ENCODE data around the gene DISP1.

The DISP1 gene

GRCh38 chr1:222783051-222783450 lies 31.8 kb upstream of the DISP1 start:
- peaks cover 9% of the 10 kb centered on the region; the same call in 1 of the 2 replicates for H3K27me3 ChIP-seq (ENCODE audit: control insufficient read depth, insufficient read depth, low read length)
- H3K27ac ChIP-seq (ENCODE audit: low read depth, low read length) = no peak overlapping the region
- H3K9me3 ChIP-seq (ENCODE audit: control insufficient read depth, insufficient read depth, low read length) = no peaks in the 10 kb centered on the region
- no peak overlapping the region for H3K4me3 ChIP-seq (ENCODE audit: low read depth, low read length)
- no peaks in the 10 kb centered on the region for H3K36me3 ChIP-seq (ENCODE audit: control insufficient read depth, insufficient read depth, low read length)
- no peaks in the 10 kb centered on the region for H3K4me1 ChIP-seq (ENCODE audit: control insufficient read depth, insufficient read depth, low read length)
- no peak overlapping the region for H3K9ac ChIP-seq (ENCODE audit: low read depth, low read length)

GRCh38 chr1:222784371-222784770 lies 30.5 kb upstream of the DISP1 start:
- Histone ChIP-seq H3K4me3 (ENCODE audit: low read depth, low read length) (no peak overlapping the region), H3K27ac (ENCODE audit: low read depth, low read length) (no peak overlapping the region), H3K9me3 (ENCODE audit: control insufficient read depth, insufficient read depth, low read length) (no peaks in the 10 kb centered on the region), H3K36me3 (ENCODE audit: control insufficient read depth, insufficient read depth, low read length) (no peaks in the 10 kb centered on the region), H3K9ac (ENCODE audit: low read depth, low read length) (no peak overlapping the region), H3K27me3 (ENCODE audit: control insufficient read depth, insufficient read depth, low read length) (peaks cover 9% of the 10 kb centered on the region; the same call in 1 of the 2 replicates), H3K4me1 (ENCODE audit: control insufficient read depth, insufficient read depth, low read length) (no peaks in the 10 kb centered on the region)

- H3K36me3 ChIP-seq (ENCODE audit: control insufficient read depth, insufficient read depth, low read length) = no peaks in the 10 kb centered on the region
- H3K9me3 ChIP-seq (ENCODE audit: control insufficient read depth, insufficient read depth, low read length) = no peaks in the 10 kb centered on the region
- H3K4me1 ChIP-seq (ENCODE audit: control insufficient read depth, insufficient read depth, low read length) = no peaks in the 10 kb centered on the region
- no peak overlapping the region for H3K4me3 ChIP-seq (ENCODE audit: low read depth, low read length)
- peaks cover 9% of the 10 kb centered on the region; the same call in 1 of the 2 replicates for H3K27me3 ChIP-seq (ENCODE audit: control insufficient read depth, insufficient read depth, low read length)
- H3K9ac ChIP-seq (ENCODE audit: low read depth, low read length) = no peak overlapping the region
- no peak overlapping the region for H3K27ac ChIP-seq (ENCODE audit: low read depth, low read length)
Observed at GRCh38 chr1:222784916-222785315, 29.9 kb upstream of the DISP1 start.

GRCh38 chr1:222785529-222785928 lies 29.3 kb upstream of the DISP1 start:
- H3K36me3 ChIP-seq (ENCODE audit: control insufficient read depth, insufficient read depth, low read length) = no peaks in the 10 kb centered on the region
- H3K4me3 ChIP-seq (ENCODE audit: low read depth, low read length) = no peak overlapping the region
- no peaks in the 10 kb centered on the region for H3K4me1 ChIP-seq (ENCODE audit: control insufficient read depth, insufficient read depth, low read length)
- no peak overlapping the region for H3K27ac ChIP-seq (ENCODE audit: low read depth, low read length)
- H3K9ac ChIP-seq (ENCODE audit: low read depth, low read length) = no peak overlapping the region
- H3K27me3 ChIP-seq (ENCODE audit: control insufficient read depth, insufficient read depth, low read length) = peaks cover 9% of the 10 kb centered on the region; the same call in 1 of the 2 replicates
- H3K9me3 ChIP-seq (ENCODE audit: control insufficient read depth, insufficient read depth, low read length) = no peaks in the 10 kb centered on the region

GRCh38 chr1:222786121-222786520 lies 28.7 kb upstream of the DISP1 start:
- H3K27me3 ChIP-seq (ENCODE audit: control insufficient read depth, insufficient read depth, low read length) = peaks cover 9% of the 10 kb centered on the region; the same call in 1 of the 2 replicates
- no peaks in the 10 kb centered on the region for H3K9me3 ChIP-seq (ENCODE audit: control insufficient read depth, insufficient read depth, low read length)
- no peaks in the 10 kb centered on the region for H3K36me3 ChIP-seq (ENCODE audit: control insufficient read depth, insufficient read depth, low read length)
- no peak overlapping the region for H3K4me3 ChIP-seq (ENCODE audit: low read depth, low read length)
- H3K27ac ChIP-seq (ENCODE audit: low read depth, low read length) = no peak overlapping the region
- H3K4me1 ChIP-seq (ENCODE audit: control insufficient read depth, insufficient read depth, low read length) = no peaks in the 10 kb centered on the region
- no peak overlapping the region for H3K9ac ChIP-seq (ENCODE audit: low read depth, low read length)

GRCh38 chr1:222787729-222788128 lies 27.1 kb upstream of the DISP1 start:
- Histone ChIP-seq H3K9me3 (ENCODE audit: control insufficient read depth, insufficient read depth, low read length) (no peaks in the 10 kb centered on the region), H3K27me3 (ENCODE audit: control insufficient read depth, insufficient read depth, low read length) (peaks cover 9% of the 10 kb centered on the region; the same call in 1 of the 2 replicates), H3K4me1 (ENCODE audit: control insufficient read depth, insufficient read depth, low read length) (no peaks in the 10 kb centered on the region), H3K36me3 (ENCODE audit: control insufficient read depth, insufficient read depth, low read length) (no peaks in the 10 kb centered on the region), H3K27ac (ENCODE audit: low read depth, low read length) (no peak overlapping the region), H3K4me3 (ENCODE audit: low read depth, low read length) (no peak overlapping the region), H3K9ac (ENCODE audit: low read depth, low read length) (no peak overlapping the region)

GRCh38 chr1:222788402-222789156 lies 26.3 kb upstream of the DISP1 start:
- Histone ChIP-seq H3K36me3 (ENCODE audit: control insufficient read depth, insufficient read depth, low read length) (no peaks in the 10 kb centered on the region), H3K9ac (ENCODE audit: low read depth, low read length) (no peak overlapping the region), H3K27me3 (ENCODE audit: control insufficient read depth, insufficient read depth, low read length) (peaks cover 9% of the 10 kb centered on the region; the same call in 1 of the 2 replicates), H3K27ac (ENCODE audit: low read depth, low read length) (no peak overlapping the region), H3K4me3 (ENCODE audit: low read depth, low read length) (no peak overlapping the region), H3K4me1 (ENCODE audit: control insufficient read depth, insufficient read depth, low read length) (no peaks in the 10 kb centered on the region), H3K9me3 (ENCODE audit: control insufficient read depth, insufficient read depth, low read length) (no peaks in the 10 kb centered on the region)

GRCh38 chr1:222790115-222790514 lies 24.7 kb upstream of the DISP1 start:
- no peaks in the 10 kb centered on the region for H3K4me1 ChIP-seq (ENCODE audit: control insufficient read depth, insufficient read depth, low read length)
- no peak overlapping the region for H3K4me3 ChIP-seq (ENCODE audit: low read depth, low read length)
- H3K27ac ChIP-seq (ENCODE audit: low read depth, low read length) = no peak overlapping the region
- no peaks in the 10 kb centered on the region for H3K9me3 ChIP-seq (ENCODE audit: control insufficient read depth, insufficient read depth, low read length)
- H3K27me3 ChIP-seq (ENCODE audit: control insufficient read depth, insufficient read depth, low read length) = peaks cover 4% of the 10 kb centered on the region; the same call in 1 of the 2 replicates
- no peak overlapping the region for H3K9ac ChIP-seq (ENCODE audit: low read depth, low read length)
- H3K36me3 ChIP-seq (ENCODE audit: control insufficient read depth, insufficient read depth, low read length) = no peaks in the 10 kb centered on the region

GRCh38 chr1:222790520-222790919 lies 24.3 kb upstream of the DISP1 start:
- no peaks in the 10 kb centered on the region for H3K36me3 ChIP-seq (ENCODE audit: control insufficient read depth, insufficient read depth, low read length)
- H3K9me3 ChIP-seq (ENCODE audit: control insufficient read depth, insufficient read depth, low read length) = no peaks in the 10 kb centered on the region
- H3K27me3 ChIP-seq (ENCODE audit: control insufficient read depth, insufficient read depth, low read length) = peaks cover 4% of the 10 kb centered on the region; the same call in 1 of the 2 replicates
- no peak overlapping the region for H3K4me3 ChIP-seq (ENCODE audit: low read depth, low read length)
- no peak overlapping the region for H3K27ac ChIP-seq (ENCODE audit: low read depth, low read length)
- H3K9ac ChIP-seq (ENCODE audit: low read depth, low read length) = no peak overlapping the region
- H3K4me1 ChIP-seq (ENCODE audit: control insufficient read depth, insufficient read depth, low read length) = no peaks in the 10 kb centered on the region

- Histone ChIP-seq H3K4me1 (ENCODE audit: control insufficient read depth, insufficient read depth, low read length) (no peaks in the 10 kb centered on the region), H3K9ac (ENCODE audit: low read depth, low read length) (no peak overlapping the region), H3K36me3 (ENCODE audit: control insufficient read depth, insufficient read depth, low read length) (no peaks in the 10 kb centered on the region), H3K4me3 (ENCODE audit: low read depth, low read length) (no peak overlapping the region), H3K9me3 (ENCODE audit: control insufficient read depth, insufficient read depth, low read length) (no peaks in the 10 kb centered on the region), H3K27me3 (ENCODE audit: control insufficient read depth, insufficient read depth, low read length) (peaks cover 4% of the 10 kb centered on the region; the same call in 1 of the 2 replicates), H3K27ac (ENCODE audit: low read depth, low read length) (no peak overlapping the region)
Observed at GRCh38 chr1:222791006-222791710, 23.7 kb upstream of the DISP1 start.

- H3K9me3 ChIP-seq (ENCODE audit: control insufficient read depth, insufficient read depth, low read length) = no peaks in the 10 kb centered on the region
- no peak overlapping the region for H3K27ac ChIP-seq (ENCODE audit: low read depth, low read length)
- no peaks in the 10 kb centered on the region for H3K4me1 ChIP-seq (ENCODE audit: control insufficient read depth, insufficient read depth, low read length)
- H3K4me3 ChIP-seq (ENCODE audit: low read depth, low read length) = no peak overlapping the region
- H3K36me3 ChIP-seq (ENCODE audit: control insufficient read depth, insufficient read depth, low read length) = no peaks in the 10 kb centered on the region
- no peak overlapping the region for H3K9ac ChIP-seq (ENCODE audit: low read depth, low read length)
- no peaks in the 10 kb centered on the region for H3K27me3 ChIP-seq (ENCODE audit: control insufficient read depth, insufficient read depth, low read length)
Observed at GRCh38 chr1:222792744-222793143, 22.1 kb upstream of the DISP1 start.
